RWPE2 (cell line): ENCODE measurements around the gene NRG2.

Experiments used
- ATAC-seq: fragments of 200-7000 bp; cut with Tn5 transposase; 3 replicates; pipeline ENCODE4 v1.9.1; 2021; ENCODE audit warnings: low read depth
- DNase-seq: peaks from one replicate; pipeline ENCODE4 v3.0.0-alpha.2; 2020; ENCODE audit warnings: low spot score
- H3K27ac ChIP-seq: fragments of 450-650 bp; 2 replicates; pipeline ENCODE4 v1.5.1; 2017; ENCODE audit warnings: mild to moderate bottlenecking; ENCODE audit not compliant: poor library complexity, severe bottlenecking
- H3K27me3 ChIP-seq: fragments of 250-450 bp; sonication (Bioruptor Pico); 2 replicates; pipeline ENCODE4 v1.5.1; 2021; ENCODE audit warnings: mild to moderate bottlenecking, moderate library complexity; ENCODE audit not compliant: insufficient read depth, poor library complexity, severe bottlenecking
- H3K36me3 ChIP-seq: fragments of 250-450 bp; sonication (Bioruptor Pico); 2 replicates; pipeline ENCODE4 v1.5.1; 2020; ENCODE audit warnings: low read depth, mild to moderate bottlenecking, moderate library complexity
- H3K4me1 ChIP-seq: fragments of 250-450 bp; sonication (Bioruptor Pico); 2 replicates; pipeline ENCODE4 v1.5.1; 2021; ENCODE audit warnings: mild to moderate bottlenecking, moderate library complexity; ENCODE audit not compliant: insufficient read depth, poor library complexity, severe bottlenecking
- H3K4me3 ChIP-seq: fragments of 250-450 bp; sonication (Bioruptor Pico); 2 replicates; pipeline ENCODE4 v1.5.1; 2021; ENCODE audit warnings: mild to moderate bottlenecking, moderate library complexity; ENCODE audit not compliant: severe bottlenecking
- H3K9me3 ChIP-seq: fragments of 250-450 bp; sonication (Bioruptor Pico); 2 replicates; pipeline ENCODE4 v1.5.1; 2021; ENCODE audit warnings: mild to moderate bottlenecking, moderate library complexity; ENCODE audit not compliant: severe bottlenecking
- TF ChIP-seq, protein P1 (sequence below): fragments of 450-650 bp; IDR thresholded peaks from one replicate; pipeline ENCODE4 v1.5.1; 2017; ENCODE audit warnings: mild to moderate bottlenecking, moderate library complexity; ENCODE audit not compliant: poor library complexity, severe bottlenecking

The NRG2 gene

DNA sequence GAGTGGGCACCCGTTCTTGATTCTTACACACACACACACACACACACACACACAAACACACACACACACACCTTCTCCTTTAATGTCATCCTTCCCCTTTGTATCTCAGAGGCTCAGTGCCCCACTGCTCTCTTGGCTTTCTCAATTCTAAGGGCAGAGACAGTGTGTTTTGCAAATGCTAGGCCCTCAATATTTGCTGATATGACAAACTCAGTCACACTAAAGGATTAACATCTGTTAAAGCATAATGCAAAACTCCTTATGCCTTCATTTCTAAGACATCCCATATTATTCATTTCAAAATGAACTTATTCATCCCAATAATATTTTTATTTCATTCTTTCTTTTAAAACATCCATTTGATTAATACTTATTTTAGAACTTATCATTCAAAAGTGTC is 8.9 kb upstream of the NRG2 start:
- DNase-seq (no peak), ATAC-seq (no peak)
- Histone ChIP-seq H3K4me1 (no peaks in the 10 kb centered on the region), H3K36me3 (no peaks in the 10 kb centered on the region), H3K9me3 (no peaks in the 10 kb centered on the region), H3K27me3 (peaks cover 6% of the 10 kb centered on the region), H3K27ac (no peak overlapping the region), H3K4me3 (no peak overlapping the region)
- TF ChIP-seq, protein P1, sequence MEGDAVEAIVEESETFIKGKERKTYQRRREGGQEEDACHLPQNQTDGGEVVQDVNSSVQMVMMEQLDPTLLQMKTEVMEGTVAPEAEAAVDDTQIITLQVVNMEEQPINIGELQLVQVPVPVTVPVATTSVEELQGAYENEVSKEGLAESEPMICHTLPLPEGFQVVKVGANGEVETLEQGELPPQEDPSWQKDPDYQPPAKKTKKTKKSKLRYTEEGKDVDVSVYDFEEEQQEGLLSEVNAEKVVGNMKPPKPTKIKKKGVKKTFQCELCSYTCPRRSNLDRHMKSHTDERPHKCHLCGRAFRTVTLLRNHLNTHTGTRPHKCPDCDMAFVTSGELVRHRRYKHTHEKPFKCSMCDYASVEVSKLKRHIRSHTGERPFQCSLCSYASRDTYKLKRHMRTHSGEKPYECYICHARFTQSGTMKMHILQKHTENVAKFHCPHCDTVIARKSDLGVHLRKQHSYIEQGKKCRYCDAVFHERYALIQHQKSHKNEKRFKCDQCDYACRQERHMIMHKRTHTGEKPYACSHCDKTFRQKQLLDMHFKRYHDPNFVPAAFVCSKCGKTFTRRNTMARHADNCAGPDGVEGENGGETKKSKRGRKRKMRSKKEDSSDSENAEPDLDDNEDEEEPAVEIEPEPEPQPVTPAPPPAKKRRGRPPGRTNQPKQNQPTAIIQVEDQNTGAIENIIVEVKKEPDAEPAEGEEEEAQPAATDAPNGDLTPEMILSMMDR, result no peak

DNA sequence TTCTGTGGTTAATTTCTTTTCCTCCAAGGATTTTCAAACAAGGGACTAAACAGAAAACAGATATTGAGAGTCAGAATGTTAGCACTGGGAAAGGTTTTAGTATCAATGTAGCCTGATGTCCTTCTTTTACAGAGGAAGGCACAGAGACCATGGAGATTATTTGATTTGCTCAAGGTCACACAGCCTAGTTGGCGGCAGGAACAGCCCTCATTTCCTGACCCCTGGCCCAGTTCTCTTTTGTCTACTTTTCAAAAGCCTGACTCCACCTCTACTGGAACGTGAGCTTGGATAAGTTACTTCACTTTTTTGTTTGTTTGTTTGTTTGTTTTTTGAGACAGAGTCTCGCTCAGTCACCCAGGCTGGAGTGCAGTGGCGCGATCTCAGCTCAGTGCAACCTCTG is 6.6 kb upstream of the NRG2 start:
- H3K36me3 ChIP-seq, result no peaks in the 10 kb centered on the region
- DNase-seq (no peak), ATAC-seq (no peak)
- TF ChIP-seq, protein P1, result no peak
- H3K27ac ChIP-seq, result no peak overlapping the region
- no peaks in the 10 kb centered on the region for H3K9me3 ChIP-seq
- no peaks in the 10 kb centered on the region for H3K4me1 ChIP-seq
- H3K27me3 ChIP-seq, result peaks cover 3% of the 10 kb centered on the region
- no peak overlapping the region for H3K4me3 ChIP-seq

DNA sequence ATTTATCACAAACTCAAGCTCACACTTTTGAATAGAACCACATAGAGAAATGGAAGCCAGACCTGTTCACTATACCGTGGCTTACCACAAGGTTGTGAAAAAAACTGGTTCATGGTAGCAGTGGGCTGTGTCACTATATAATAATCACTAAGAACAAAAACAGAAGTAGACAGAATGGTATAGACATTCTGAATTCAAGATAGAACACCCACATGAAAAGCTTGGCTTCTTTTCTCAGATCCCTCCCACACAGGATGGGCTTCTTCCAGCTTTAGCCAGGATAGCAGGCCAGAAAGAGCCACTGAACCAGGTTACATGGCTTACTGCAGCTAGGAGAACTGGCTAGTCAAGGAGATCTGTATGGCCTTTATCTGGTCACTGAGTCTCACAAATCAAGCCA is 6.1 kb upstream of the NRG2 start:
- Histone ChIP-seq H3K9me3 (no peaks in the 10 kb centered on the region), H3K27ac (no peak overlapping the region), H3K27me3 (peaks cover 3% of the 10 kb centered on the region), H3K4me3 (no peak overlapping the region), H3K36me3 (no peaks in the 10 kb centered on the region), H3K4me1 (no peaks in the 10 kb centered on the region)
- TF ChIP-seq, protein P1, result no peak
- ATAC-seq (no peak), DNase-seq (no peak)

DNA sequence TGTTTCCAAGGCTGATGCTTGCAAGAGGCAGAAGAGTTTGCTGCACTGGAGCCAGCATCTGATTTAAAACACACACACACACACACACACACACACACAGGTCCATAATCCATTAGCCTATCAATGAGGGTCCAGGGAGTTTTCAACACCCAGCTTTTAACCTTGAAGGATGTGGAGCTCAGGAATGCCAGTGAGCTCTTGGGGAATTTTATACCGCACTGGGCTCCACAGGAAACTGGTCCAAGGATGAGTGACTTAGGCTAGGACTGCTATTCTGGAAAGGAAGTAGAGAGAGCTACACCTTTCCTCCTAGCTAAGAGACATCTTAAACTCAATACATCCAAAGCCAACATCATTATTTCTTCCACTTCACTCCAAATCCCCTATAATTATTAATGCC is 942 bp upstream of the NRG2 start:
- no peak overlapping the region for H3K4me3 ChIP-seq
- no peaks in the 10 kb centered on the region for H3K36me3 ChIP-seq
- ATAC-seq (no peak), DNase-seq (no peak)
- TF ChIP-seq, protein P1, result no peak
- H3K9me3 ChIP-seq, result no peaks in the 10 kb centered on the region
- no peaks in the 10 kb centered on the region for H3K27me3 ChIP-seq
- no peak overlapping the region for H3K27ac ChIP-seq
- H3K4me1 ChIP-seq, result peaks cover 12% of the 10 kb centered on the region

DNA sequence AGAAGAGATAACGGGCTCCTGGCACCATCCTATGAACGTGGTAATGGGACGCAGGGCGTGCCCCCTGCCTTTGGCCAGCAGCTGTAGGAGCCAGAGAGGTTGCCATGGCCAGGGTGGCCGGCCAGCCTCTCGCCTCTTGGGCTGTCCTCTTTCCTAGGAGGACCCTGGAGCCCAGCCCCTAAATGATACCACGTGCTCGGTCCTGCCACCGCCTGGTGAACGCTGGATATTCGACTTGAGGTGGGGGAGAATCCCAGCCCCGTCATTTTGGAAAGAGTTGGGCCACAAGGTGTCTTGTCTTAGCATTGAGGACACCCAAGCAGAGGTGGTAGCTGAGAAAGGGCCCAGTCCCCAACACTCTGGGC is 391 bp upstream of the NRG2 start:
- ATAC-seq, result peak; percentile 6; the same call in 2 of the 3 replicates
- no peak for DNase-seq

More for the DNA sequence above, 391 bp upstream of the NRG2 start:
- TF ChIP-seq, protein P1, result peak; percentile 62
- Histone ChIP-seq H3K4me3 (peak overlapping the region; percentile 43), H3K27ac (no peak overlapping the region), H3K27me3 (no peaks in the 10 kb centered on the region), H3K36me3 (no peaks in the 10 kb centered on the region), H3K9me3 (no peaks in the 10 kb centered on the region), H3K4me1 (peaks cover 12% of the 10 kb centered on the region)
